ENCODE data around the gene INAFM1. TPM values are rescaled to one million over a fixed set of nuclear protein-coding genes. Genes with fewer than 3 reads are reported as not detected.

Gene INAFM1
- total and polyA plus RNA-seq, 9 of the 15 experiments (the other 6 are each of a cell fraction or from before 2014, with no cell fraction given), result 0.71 to 30.9 (median 3.1) TPM

GRCh38 chr19:47227352-47228167, 47.1 kb upstream of the INAFM1 start (continued):
- TF ChIP-seq ZBTB40 (IDR thresholded peaks at IDR 0.05) (no peak), ZBTB40 (CRISPR knock-in tag; IDR thresholded peaks at IDR 0.05) (no peak), ZNF274 (IDR thresholded peaks at IDR 0.05; ENCODE audit: borderline replicate concordance, low read depth, low read length) (no peak), ATF2 (CRISPR knock-in tag; IDR thresholded peaks at IDR 0.05) (no peak), RUNX1 (IDR thresholded peaks at IDR 0.05; ENCODE audit: low read depth) (no peak), MCM7 (IDR thresholded peaks at IDR 0.05) (no peak), SMARCC2 (IDR thresholded peaks at IDR 0.05; ENCODE audit: low read depth) (no peak), TBL1XR1 (IDR thresholded peaks at IDR 0.05; ENCODE audit: low read length in 2 of 2) (peak; percentile 18 to 63; a peak in 1 of 4 replicates), ZFP36 (IDR thresholded peaks at IDR 0.05; ENCODE audit: low read depth, low read length, partially characterized antibody) (peak; percentile 11), ZNF41 (CRISPR knock-in tag; conservative IDR thresholded peaks at IDR 0.05) (no peak; the same call in 1 of the 2 replicates), GTF2F1 (IDR thresholded peaks at IDR 0.05; ENCODE audit: low read depth, low read length) (no peak), ZNF395 (CRISPR knock-in tag; IDR thresholded peaks at IDR 0.05) (peak; percentile 82), PHF8 (IDR thresholded peaks at IDR 0.05; ENCODE audit: borderline replicate concordance, low read length) (peak; percentile 20; the same call in 1 of the 2 replicates), NFYB (IDR thresholded peaks at IDR 0.05; ENCODE audit: extremely low read depth, insufficient read length) (no peak), KAT7 (CRISPR knock-in tag; IDR thresholded peaks at IDR 0.05; ENCODE audit: borderline replicate concordance) (no peak; the same call in 1 of the 2 replicates), RBM22 (IDR thresholded peaks at IDR 0.05; ENCODE audit: low read depth, low read length, poor library complexity, severe bottlenecking) (no peak)

All from K562 (cell line).